HG03103 (cell line): Measurements from ENCODE around the gene SLC8A1.

Experiments
- ATAC-seq: cut with Tn5 transposase; IDR thresholded peaks from one replicate; pipeline ENCODE4 v1.9.1; 2021; ENCODE audit warnings: low read depth; ENCODE audit not compliant: unreplicated experiment

SLC8A1 gene

DNA sequence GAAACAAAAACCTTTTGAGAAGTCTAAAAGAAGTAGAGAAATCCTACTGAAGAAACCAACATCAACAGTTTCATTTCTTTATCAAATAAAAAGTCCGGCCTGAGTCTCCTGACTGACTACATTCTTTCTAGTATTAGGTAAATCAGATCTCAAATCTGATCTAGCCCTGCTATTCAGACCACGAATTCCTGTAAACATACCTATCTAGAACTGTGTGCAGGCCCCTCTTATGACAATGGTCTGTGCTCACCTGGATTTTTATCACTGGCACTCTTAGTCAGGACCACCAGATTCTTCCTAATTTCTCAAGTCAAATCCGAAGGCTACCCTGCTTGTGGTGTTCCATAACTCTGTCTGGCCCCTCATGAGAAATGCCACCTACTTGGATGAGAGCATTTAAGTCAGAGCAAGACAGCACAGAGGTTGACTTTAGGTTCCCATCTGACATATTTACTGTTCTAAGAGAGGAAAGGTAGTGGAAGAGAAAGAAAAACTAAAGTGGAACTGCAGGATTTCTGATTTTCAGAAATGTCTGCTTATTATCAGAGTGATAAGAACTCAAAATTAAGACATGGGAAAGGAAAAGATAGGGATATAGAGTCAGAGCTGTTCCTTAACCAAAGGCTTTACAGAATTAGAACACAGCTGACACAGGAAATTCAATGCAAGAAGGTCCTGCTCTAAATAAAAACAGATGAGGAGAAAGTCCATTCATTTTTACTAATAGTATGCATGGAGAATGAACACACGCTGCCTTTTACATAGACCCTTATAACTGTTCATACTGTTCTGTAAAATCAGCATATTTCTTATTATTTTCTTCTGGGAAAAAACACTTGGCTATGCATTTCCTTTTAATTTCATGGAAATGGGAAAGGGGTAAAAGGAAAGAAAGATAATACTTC lies 56.5 kb downstream of the SLC8A1 start:
- no peak for ATAC-seq

DNA sequence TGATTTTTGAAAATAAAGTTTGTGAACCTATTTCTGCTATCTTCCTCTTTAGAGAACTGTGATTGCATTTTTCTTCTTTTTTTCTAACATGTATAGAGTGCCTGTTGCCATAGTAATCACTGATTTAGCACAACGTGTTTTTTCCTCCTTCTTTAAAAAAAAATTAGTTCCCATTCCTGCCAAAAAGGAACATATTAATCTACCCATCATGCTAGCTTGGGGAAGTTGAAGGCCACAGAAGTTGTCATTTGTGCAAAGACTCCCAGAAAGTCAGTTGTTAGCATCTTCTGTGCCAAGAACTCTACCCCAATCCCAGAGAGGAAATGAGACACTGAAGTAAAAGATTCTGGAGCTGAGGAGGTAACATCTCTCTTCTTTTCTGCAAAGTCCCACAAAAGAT lies 57.3 kb downstream of the SLC8A1 start:
- no peak for ATAC-seq

DNA sequence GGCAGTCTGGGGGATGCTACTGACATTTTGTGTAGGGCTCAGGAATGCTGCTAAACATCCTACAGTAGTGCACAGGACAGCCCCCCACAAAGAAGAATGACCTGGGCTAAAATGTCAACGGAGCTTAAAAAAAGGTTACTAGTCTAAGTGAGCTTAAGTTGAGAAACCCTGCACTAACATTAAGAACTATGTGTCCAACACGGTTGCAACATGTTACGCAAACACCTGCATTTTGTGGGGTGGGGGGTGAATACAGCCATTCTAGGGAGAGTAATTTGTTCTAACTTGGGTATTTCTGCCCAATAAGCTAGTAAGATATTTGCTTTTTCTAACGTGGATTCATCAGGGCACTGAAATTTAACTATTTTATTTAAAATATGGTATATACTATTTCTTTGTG lies 57.9 kb downstream of the SLC8A1 start:
- ATAC-seq = no peak

DNA sequence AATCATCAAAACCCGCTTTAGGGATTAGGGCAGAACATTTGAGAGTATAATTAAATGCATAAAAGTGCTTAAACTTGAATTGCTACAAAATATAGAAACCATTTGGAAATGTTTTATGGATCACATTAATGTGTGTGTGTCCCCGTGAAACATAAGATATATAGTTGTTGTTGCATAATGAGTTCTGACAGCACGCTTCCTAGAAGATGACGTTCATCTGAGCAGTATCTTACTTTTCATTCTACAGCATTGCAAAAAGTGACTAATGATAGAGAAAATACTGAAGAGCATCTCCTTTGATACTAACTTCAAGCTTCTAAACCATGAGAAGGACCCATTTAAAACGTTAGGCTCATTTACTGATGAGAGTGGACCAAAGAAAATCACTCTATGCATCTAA lies 63.7 kb downstream of the SLC8A1 start:
- no peak for ATAC-seq

DNA sequence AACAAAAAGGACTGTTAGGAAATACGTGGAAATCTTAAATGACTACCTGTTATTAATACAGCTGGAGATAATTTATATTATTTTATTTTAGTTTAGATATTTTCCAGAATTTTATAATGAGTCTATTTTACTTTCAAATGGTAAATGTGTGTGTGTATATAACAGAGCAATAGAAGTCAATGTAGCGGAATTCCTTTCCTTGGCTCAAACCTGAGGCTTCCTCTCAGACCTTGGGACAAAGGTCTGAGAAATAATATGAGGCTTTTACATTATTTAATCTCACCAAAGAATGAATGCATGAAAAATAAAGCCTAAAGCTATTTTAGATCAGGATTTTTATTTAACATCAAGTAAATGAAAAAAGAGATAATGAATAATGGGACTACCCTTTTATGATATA lies 65.7 kb downstream of the SLC8A1 start:
- ATAC-seq = no peak

DNA sequence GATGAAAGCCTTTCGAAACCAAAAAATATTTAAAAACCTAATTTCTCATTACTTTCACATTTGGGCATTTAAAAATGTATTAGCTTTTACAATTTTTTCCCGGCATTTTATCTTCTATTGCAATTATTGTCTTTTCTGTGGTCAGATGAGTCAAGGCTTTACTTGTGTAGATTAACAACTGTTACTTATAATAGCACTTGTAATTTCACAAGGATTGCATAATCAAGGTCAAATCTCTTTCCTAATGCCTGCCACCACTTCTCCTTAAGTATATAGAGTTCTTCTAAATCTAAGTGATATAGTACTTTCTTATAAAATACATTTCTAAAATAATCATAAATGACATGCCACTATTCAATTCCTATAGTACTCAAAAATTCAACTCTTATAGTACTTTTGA lies 67.2 kb downstream of the SLC8A1 start:
- ATAC-seq = no peak

DNA sequence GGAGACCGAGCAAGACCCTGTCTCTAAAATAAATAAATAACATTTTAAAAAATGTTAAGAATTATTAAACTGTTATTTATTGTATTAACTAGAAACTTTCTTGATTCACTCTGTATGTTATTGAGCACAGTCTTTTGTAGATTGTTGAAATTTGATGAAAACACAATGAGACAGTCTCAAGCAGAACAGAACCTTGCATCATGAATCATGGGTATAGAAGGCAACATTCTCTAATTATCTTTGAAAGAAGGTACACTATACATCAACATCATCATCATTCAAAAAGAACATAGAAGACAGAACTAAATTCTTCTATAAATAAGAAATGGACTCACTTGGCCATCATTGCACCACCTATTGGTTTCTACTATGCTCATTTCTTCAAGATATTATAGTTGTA lies 67.7 kb downstream of the SLC8A1 start:
- no peak for ATAC-seq

DNA sequence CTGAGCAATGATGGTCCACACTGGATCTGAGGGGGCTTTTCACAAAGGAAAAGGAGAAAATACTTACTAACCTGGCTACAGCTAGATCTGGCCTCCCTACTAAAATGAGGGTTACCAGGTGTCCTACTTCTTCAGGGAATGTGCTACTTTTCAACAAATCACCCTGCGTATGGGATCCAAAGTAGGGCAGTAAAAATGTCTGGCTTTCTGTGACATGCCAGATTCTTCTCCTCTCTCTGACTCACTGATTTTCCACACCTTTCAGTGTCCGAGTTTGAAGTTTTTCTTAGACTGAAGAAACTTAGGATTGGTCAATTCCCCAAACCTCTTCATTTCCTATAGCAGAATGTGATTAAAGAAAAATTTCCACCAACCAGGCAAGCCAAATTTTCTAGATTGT lies 71.2 kb downstream of the SLC8A1 start:
- ATAC-seq = no peak

DNA sequence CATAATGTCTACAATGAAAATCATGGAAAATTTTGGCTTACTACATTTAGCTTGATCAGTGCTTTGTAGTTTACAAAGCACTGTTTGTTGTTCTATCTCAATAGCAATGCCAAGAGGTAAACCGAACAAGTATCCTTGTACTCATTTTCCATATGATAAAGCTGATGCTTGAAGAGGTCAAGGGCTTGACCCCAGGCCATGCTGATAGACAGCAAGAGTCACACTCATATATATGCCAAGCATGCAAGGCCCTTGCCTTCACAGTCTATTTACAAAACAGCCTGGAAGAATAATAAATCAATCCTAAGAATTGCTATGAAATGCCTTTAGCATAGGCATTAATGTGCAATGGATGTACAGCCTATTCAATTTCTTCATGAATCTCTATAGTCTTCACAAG lies 71.8 kb downstream of the SLC8A1 start:
- no peak for ATAC-seq

DNA sequence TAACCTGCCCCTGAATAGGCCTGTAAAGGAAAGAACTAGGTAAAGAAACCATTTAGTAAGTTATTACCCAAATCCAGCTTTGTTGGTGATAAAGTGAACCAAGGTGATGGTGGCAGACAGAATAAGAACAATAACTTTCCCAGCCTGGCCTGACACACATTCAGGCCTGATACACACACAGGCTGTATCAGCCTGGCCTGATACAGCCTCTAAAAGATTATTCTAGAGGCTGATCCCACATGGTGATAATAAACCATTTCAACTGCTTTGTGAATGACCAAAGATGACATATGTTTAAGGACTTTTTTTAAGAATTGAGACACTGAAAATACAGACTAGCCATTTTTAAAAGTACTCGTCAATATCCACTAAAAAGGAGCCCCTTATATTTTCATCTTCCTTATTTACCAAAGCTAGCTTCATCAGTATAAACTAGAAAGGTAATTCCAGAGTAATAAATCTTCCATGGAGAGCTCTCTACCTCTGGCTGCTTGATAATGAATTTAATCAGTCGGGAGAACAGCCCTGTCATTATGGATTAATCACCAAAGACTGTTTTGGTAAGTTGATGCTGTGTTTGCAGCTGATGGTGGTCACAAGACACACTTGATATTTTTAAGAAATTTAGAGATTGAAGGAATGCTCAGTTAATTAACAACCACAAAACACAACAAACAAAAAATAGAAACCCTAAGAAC lies 77.2 kb downstream of the SLC8A1 start:
- no peak for ATAC-seq

DNA sequence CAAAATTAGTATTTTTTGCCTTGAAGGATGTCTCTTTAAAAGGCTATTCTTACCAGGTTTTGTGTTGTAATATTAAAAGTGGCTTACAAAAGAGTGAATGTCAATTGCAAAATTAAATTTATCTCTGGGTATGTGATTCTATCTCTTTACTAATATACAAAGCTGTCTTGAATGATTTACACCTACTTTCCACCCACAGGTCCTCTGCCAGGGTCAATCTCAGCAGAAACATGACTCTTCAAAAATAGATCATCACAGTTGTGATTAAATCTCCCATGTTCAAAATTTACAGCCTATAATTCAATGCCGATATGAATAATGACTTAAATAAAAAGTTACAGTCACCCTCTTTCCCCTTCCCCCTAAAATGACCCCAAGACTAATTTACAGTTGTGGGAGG lies 78.8 kb downstream of the SLC8A1 start:
- no peak for ATAC-seq

DNA sequence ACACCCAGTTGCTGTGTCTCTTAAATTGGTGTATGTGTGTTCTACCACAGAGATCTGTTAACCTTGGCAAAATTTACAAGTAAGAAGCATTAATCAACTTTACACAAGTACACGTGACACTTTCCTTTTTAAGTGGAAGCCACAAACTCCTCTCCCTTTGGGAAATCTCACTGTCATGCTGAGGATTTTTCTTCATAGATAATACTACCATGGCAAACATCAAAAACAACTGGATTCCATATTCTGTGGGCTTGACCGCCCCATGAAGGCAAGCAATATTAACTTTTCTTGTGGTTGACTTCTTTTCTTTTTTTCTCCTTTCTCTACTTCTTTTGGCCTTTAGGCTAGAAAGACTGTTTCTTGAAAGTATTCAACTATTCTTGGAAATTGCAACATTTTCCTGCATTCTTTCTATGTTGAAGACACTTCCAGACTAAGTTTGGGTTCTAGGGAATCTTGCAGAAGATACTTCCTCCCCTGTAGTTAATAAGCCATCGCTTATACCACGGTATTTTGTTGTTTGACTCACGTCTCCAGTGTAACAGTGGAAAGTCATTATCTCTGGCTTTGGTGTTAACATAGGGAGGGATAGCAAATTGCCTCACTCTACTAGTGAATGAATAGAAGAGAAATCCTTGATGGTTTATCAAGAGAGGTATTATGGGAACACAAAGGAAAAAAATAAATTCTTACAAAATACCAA lies 79.5 kb downstream of the SLC8A1 start:
- ATAC-seq = no peak

DNA sequence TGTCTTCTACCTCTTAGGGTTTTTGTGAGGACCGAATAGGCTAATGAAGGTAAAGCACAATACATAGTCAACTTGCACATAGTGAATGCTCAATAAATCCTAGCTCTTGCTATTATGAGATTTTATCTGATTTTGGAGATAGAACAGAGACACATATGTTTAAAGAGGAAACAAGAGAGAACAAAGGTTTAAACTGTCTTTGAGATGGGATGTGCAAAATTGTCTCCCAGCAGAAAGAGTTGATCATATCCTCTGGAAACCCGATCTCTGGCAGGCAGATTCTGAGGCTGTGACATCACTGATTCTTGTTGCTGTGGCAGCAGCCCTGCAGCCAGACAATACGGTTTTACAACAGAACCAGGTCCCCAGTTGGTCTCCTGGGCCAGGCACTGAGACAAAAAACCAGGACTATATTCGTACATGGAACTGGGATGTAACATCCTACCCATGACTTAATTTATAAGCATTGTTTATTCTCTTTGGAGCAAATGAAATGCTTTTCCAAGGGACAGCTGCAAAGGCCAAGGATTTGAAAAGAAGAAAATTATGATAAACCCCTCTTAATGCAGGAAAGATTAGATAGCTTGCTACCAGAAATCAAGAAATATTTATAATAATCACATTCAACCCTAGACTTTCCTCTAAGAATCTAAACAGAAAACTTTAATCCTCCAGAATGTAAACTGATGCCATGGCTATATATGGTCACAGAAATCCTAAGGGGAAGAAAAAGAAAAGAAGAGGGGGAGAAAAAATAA lies 80.2 kb downstream of the SLC8A1 start:
- no peak for ATAC-seq

DNA sequence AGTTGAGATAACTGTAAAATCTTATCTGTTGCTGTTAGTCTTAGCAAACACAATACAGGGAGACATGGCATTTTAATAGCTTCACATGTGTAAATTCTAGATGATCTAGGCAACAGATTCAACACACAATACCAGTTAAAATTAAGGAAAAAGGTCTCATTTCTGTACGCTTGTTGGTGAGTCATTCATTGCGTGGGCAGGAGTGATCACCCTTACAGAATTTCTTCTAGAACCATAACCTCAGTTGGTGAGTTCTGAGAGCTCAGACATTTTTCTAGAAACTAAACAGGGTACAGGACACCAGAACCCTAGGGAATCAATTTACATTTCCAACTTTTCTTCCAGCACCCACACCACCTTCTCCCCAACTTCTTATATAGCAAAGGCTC lies 81.9 kb downstream of the SLC8A1 start:
- no peak for ATAC-seq

DNA sequence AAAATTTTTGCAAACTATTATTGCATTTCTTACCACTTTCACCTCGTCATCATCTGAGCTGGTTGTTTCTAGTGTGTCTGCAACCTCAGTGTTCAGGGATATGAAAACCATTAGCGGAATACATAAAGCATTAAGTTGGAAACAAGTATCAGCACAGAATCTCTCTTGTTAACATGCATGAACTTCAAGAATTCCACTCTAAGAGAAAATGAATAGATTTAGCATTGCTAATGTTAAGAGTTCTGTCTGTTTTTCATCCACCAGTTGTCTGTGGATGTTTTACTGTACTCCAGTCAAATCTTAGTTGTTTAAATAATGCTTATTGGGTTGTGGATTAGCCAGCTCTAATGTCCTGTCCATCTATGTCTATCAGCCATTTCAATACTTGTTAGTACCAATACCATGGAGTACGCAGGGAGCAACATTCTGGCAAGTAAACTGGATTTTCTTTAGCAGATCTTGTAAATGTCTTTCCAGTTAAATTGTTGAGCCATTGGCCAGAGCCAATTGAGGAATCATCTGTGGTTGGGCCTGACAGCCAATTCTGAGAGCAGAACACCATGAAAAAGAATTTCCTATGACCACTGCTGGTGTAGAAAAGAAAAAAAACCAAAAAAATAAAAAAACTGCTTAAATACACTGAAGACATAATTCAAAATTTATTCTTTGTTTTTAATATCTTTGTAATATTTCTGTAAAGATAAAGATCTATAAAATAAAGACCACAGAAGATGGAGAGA lies 82.5 kb downstream of the SLC8A1 start:
- no peak for ATAC-seq

DNA sequence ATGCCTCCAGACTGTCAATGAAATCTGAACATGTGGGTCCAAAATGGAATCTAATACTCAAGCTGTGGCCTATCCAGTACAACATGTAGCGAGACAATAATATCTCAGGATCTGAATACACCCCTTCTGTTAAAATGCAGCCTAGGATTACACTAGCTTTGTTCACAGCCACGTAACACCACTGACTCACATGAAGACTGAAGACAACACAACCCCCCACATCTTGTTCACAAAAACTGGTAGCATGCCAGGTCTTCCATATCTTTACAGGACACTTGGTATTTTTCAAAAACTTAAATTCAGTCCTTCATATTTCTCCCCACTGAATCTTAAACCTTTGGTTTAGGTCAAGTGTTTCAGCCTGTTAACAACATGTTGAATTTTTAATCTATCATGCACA lies 84.2 kb downstream of the SLC8A1 start:
- ATAC-seq = no peak

DNA sequence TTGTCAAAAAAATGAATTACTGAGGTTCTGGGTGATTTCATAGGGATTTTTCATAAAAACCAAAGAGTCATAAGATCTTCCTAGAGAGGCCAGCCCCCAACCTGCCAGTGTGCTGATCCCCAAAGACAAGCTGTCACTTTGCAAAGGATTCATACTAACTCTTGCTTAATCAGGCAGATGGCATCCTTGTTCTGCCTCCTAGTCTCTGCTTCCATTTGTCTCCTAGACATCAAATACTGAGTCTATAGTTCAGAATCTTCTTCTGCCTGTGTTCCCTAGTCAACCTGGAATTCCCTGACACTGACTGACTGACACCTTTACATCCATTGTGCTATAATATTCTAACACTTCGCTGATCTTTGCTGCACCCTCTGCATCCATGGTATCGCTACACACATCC lies 84.9 kb downstream of the SLC8A1 start:
- ATAC-seq = no peak

DNA sequence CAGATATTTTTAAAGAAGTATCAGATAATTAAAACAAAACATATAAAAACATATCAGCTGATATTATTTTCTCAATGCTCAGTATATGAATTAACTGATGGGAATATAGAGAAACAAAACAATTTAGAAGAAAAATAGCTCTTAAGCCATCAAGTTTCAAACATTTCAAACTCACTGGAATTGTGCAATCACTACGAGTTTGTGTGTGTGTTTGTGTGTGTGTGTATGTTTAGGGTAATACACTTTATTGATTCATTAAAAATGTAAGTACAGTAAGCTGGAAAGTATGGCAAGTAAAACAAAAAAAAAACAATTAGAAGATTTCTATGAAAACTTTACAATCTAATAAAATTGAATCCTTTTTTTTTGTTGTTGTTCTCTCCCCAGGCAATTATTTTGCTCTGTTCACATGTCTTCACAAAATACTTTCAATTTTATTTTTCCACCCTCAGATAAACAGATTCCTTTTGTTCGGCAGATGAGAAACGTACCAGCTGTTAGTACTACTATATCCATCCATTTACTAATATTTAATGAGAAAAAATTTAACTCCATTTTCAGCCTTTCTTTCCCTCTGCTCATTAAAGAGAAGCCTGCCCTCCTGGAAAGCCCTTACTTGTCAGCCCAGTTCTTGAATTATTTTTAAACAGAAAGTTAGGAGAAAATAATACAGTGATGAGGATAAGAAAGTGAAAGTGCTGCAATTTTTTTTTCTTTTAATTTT lies 87.6 kb downstream of the SLC8A1 start:
- ATAC-seq = no peak

DNA sequence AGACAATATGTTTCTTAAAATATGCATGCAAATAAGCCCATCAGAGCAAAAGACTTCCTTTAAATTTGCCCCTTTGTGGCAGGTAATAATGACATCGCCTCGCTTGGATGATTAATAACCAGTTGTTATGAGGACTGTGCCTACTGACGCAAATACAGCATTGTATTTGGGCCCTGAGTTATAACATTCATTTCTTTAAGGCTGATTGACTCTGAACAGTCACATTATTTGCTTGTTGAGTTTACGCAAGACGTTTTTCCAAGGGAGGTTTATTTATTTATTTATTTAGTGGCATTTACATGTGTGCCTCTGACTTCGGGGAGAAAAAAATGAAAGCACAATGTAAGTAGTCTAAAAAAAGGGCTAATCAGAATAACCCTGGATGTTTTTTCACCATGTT lies 88.3 kb downstream of the SLC8A1 start:
- ATAC-seq = no peak
